Measurements from ENCODE around the gene MALT1.

- no peak for TF ChIP-seq CTCF (IDR thresholded peaks at IDR 0.05)
- no peak for TF ChIP-seq POLR2A (IDR thresholded peaks at IDR 0.05)
- no peak for TF ChIP-seq POLR2AphosphoS5 (IDR thresholded peaks at IDR 0.05)
Measured at GRCh38 chr18:58691256-58691655, 20.0 kb downstream of the MALT1 start.
